SK-MEL-5 (cell line): ENCODE measurements around the gene ALOX5. TPM values are rescaled to one million over a fixed set of nuclear protein-coding genes. Genes with fewer than 3 reads are reported as not detected.

Experiments used
- DNase-seq: peaks from one replicate; pipeline ENCODE4 v3.0.0-alpha.2; 2016; ENCODE audit warnings: low read depth, low spot score
- in situ Hi-C: cut with HindIII; loops from 2 replicates; pipeline ENCODE4 v1.10.0; 2016; ENCODE audit warnings: low sequenced_read_pairs, high pct_unique_total_duplicates, low pct_unique_long_range_greater_than_20kb
- total RNA-seq: library from RNA; depleted of rRNA; stranded (reverse); fragments of >200 nt; shearing (Covaris generic); gene quantifications from 2 replicates; pipeline ENCODE4 v1.2.3, GENCODE V29; 2014

ALOX5 gene
- total RNA-seq, 1 experiment from 2014 or later = not detected

DNA sequence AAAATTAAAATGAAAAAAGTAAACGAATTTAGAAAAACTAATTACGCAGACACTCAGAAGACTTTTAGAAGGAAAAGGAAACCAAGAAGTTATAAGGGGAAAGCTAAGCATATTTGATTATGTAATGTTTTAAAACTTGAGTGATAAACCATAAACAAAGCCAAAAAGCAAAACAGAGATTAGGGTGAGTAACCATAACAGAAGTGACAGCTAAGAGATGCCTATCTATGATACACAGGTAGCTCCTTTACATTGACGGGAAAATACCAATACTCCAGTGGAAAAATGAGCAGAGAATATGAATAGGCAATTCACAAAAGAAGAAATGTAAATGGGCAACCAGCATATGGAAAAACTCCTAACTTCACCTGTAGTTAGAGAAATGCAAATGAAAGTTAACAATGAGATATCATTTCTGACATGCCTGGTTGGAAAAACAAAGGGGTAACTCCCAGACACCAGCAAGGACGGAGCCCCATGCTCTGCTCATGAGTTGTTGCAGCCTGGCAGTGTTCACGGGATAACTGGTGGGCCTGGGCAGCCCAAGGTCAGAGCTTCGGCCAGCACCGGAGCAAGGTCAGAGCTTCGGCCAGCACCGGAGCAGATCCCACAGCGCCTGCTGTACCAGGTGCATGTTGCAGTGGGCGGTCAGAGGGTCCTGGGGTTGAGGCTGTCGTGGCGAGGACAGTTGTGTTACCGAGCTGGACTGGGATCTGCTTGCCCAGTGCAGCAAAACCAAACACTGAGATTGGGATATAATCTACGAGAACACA, 58.9 kb downstream of the ALOX5 start:
- in situ Hi-C loops = no loop called here
- DNase-seq = no peak

DNA sequence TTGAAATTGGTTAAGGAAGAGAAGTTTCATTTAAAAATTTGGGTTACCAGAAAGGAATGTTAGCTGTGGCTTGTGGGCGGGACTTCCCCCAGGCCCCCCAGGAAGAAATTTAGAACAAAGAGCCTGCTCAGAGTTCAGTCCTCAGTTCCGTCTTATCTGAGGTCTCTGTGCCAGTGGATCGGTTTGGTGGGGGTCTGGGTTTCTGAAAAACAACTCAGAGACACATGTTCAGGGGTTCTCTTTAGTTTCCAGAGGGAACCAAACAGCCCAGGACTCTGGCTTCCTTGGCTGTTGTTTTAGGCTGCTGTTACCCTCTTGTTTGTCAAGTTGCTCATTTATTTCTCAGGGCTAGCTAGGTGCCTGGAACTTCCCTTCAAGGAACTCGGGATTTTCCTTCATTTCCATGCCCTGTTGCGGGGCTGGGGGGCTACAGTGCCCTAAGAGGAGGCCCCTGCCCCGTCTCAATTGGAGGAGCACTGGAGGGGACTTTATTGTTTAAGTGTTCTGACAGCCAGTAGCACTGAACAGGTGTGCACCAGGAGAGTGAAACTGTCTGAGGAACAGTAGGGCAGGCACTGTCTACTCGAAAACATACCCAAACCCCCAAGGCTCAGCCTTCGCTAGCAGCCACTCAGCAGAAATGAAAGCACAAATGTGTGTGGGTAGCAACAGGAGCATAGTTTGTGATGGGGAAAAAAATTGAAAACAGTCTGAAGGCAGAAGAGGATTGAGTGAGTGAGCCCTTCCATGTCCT, 59.9 kb downstream of the ALOX5 start:
- DNase-seq = no peak
- in situ Hi-C loops = no loop called here

DNA sequence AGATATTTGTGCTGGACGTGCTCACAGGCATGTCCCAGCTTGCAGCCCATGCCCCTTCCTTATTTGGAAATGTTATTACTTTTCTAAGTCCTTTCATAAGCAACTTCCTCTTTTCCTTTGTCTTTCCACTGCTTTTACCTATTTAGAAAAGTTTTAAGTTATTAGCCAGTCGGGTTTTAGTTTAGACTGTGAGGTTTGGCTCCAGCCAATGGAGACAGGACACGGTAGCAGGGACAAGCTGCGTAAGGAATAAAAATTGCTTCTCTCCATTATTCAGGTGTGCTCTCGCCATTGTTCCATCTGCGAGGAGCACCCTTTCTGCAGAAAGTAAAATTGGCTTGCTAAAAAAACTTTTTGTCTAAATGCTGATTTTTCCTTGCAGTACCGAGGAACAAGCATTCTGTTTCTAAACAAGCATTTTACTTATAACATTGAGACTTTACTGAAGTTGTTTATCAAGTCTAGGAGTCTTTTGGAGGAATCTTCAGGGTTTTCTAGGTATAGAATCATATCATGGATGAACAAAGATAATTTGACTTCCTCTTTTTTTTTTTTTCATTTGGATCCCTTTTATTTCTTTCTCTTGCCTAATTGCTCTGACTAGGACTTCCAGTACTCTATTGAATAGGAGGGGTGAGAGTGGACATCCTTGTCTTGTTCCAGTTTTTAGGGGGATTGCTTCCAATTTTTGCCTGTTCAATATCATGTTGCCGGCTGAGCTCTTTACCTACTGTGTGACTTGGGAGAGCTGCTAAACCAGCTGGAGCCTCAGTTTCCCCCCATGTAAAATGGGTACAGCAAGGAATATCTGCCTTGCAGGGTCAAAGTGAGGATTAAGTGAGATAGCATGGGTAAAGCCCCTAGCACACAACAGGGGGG, 63.8 kb downstream of the ALOX5 start:
- DNase-seq = no peak
- in situ Hi-C loops = no loop called here

DNA sequence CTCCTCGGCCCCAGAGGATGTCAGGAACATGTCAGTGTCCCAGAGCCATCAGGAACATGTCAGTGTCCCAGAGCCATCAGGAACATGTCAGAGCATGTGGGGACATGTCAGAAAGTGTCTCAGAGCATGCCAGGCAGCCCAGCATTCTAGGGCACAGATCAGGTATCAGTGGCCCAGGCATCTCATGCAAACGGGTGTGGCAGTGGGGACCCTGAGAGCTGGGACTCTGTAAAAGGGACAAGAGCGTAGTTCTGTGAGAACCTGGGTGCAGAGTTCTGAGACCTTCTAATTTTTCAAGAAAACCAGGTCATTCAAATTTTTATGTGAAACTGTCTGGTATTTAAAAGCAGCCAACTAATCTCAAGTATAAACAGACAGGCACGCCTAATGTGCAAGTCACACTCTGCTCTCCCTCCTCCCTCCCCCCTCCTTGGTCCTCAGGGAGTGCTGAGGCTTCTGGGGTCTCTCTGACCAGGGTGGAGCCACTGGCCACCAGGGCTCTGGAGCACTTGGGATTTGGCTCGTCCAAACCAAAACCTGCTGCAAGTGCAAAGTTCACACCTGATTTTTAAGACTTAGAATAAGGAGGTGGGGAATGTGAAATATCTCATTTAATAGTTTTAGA, 64.6 kb downstream of the ALOX5 start:
- DNase-seq = no peak
- in situ Hi-C loops = no loop called here

DNA sequence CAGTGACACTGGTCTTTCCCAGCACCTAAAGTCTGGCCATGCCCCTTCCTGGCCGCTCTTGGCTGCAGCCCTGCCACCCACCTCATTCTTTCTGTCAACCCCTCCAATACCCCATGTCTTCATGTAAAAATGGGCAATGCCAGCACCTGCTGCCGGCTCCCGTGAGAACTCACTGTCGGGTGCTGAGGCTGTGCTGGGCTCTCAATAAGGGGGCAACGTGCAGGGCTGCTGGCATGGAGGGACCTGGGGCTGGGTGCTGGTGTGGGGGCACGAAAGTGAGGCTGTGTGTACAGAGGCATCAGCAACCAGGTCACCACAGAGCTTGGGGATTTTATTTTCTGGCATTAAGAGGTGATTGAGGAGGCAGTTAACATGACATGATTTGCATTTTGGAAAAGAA, 65.3 kb downstream of the ALOX5 start:
- in situ Hi-C loops = no loop called here
- DNase-seq = no peak

DNA sequence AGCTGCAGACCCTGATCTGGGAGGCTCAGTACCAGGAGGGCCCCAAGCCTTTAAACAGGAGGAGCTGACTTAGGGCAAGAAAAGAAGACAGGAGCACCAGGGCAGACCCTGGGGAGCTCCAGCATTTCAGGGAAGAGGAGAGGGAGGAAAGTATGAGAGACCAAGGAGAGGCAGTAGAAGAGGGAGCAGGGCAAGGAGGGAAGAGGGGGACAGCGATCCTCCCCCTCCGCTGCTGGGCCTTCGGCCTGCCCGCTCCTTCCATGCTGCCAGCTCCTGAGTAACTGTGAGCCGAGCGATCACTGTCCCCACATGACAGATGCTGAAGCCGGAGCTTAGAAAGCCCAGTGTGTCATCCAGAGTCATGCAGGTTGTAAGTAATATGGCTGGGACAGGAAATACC, 65.9 kb downstream of the ALOX5 start:
- DNase-seq = no peak
- in situ Hi-C loops = no loop called here

DNA sequence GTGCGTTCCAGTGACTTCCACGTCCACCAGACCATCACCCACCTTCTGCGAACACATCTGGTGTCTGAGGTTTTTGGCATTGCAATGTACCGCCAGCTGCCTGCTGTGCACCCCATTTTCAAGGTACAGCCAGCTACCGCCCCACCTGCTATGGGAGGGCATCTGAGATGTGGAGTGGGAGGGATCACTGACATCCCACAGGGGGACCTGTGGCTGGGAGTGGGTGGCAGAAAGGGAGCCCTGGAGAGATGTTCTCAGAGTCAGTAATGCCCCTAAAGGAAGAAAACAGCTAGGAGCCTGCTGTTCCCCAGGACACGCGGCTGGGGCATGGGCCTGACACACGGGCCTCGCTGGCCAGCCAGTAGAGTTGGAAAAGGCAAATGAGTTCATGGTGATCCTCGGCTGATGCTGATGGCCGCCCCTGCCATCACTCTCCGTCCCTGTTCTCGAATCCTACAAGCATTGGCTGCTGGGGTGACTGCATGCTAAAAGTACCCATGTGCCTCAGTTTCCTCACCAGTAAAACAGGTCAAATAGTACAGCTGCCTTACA, 66.6 kb downstream of the ALOX5 start:
- no peak for DNase-seq
- in situ Hi-C loops = no loop called here

DNA sequence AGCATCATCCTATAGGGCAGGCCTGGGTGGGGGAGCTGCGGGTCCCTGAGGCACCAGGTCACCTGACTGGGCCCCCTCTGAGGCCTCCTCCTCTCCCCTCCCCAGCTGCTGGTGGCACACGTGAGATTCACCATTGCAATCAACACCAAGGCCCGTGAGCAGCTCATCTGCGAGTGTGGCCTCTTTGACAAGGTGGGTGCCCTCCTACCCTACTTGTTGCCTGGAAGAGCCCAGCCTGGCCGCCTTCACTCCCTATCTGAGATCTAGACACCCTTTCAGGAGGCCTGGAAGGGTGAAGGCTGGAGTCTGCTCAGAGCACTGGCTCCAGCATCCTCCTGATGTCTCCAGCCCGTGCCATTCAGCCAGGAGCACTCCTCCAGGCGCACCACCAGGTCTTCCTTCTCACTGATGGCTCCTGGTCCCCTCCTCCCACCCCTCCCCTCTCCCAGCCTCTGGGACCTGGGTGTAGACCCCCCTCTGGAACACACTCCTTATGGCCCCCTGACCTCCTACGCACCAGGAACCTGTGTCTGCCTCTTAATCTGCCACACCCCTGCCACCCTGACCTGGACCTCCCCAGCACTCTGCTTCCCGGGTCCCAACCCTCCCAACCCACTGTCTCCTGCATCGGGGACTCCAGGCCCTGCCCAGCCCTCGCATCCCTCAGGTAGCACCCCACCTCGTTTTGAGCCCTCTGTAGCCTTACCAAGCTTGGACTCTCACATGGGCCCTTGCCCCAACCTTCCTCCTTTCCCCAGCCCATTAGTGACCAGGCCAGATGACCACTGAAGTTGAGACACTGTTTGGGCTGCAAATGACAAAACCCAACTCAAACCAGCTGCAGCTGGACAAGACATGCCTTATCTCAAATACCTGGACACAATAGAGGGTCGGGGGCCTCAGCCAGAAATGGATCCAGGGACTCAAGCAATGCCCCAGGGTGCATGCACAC, 67.5 kb downstream of the ALOX5 start:
- in situ Hi-C loops = no loop called here
- DNase-seq = no peak

DNA sequence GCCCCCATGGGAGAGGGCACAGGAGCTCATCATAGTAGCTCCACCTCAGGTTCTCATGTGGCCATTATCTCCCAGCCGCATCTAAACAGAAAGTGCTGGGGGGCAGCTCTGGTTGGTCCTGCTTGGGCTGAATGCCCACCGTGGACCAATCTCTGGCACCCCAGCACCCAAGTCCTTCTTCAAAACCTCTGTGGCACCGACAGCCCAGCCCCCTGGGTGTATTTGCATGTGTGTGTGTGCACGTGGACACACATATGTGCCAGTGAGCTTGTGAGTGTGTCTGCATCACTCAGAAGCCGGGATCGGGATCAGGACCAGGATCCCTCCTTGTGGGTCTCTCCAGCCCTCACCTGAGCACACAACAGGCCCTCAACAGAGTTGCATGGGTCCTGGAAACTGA, 68.2 kb downstream of the ALOX5 start:
- DNase-seq = no peak
- in situ Hi-C loops = no loop called here

DNA sequence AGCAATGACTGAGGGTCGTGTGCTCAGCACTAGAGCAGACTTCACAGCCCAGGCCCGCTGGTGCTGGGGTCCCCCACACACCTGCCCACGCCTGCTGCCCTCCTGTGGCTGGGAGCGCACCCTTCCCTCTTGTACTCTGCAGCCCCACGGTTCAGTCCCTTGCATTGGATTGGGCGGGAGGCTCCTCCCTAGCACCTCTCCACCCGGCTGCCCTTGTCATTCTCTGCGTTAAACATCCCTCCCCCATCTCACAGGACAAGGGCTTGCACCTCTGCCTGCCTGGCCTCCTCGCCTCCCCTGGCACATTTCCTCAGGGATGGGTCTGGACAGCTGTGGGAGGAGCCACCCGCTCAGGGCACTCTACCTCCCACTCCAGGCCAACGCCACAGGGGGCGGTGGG, 68.6 kb downstream of the ALOX5 start:
- DNase-seq = no peak

DNA sequence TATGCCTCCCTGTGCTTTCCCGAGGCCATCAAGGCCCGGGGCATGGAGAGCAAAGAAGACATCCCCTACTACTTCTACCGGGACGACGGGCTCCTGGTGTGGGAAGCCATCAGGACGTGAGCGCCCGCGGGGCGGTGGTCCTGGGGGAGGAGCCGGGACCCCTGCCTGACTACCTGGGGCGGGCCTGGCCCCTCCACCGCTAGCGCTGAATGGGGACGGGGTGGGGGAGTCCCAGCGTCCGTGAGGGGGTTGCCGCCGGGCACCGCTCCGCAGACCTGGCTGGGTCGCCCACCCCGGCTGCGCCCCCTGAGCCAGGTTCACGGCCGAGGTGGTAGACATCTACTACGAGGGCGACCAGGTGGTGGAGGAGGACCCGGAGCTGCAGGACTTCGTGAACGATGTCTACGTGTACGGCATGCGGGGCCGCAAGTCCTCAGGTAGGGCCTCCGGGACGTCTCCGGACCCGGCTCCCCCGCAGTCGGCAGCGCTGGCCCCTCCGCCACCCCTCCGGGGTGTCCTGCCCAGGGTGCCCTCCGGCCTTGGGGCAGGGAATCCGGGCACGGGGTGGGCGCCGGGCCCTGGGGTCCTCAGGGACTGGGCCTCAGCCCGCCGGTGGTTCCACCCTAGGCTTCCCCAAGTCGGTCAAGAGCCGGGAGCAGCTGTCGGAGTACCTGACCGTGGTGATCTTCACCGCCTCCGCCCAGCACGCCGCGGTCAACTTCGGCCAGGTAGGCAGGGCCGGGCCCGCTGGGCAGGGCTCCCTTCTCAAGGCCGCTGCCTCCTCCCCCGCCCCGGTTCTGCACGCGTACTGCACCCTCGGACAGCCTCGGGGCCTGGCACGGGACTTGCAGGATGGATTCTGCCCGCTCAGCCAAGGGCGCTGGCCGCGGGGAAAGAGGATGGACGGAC, 69.3 kb downstream of the ALOX5 start:
- in situ Hi-C loops = no loop called here

More for the DNA sequence above, 68.6 kb downstream of the ALOX5 start:
- in situ Hi-C loops = no loop called here

DNA sequence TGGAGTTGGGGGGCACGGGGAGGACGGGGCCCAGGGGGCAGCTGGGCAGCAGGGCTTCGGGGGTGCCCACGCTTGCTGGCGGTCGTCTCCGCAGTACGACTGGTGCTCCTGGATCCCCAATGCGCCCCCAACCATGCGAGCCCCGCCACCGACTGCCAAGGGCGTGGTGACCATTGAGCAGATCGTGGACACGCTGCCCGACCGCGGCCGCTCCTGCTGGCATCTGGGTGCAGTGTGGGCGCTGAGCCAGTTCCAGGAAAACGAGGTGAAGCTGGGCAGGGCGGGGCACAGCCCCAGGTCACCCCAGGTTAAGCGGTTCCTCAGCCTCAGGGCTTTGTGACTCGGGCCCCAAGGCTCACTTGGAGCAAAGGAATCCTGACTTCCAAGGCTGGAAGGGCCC, 70.0 kb downstream of the ALOX5 start:
- no peak for DNase-seq
- in situ Hi-C loops = no loop called here

More for the DNA sequence above, 69.3 kb downstream of the ALOX5 start:
- DNase-seq = no peak

DNA sequence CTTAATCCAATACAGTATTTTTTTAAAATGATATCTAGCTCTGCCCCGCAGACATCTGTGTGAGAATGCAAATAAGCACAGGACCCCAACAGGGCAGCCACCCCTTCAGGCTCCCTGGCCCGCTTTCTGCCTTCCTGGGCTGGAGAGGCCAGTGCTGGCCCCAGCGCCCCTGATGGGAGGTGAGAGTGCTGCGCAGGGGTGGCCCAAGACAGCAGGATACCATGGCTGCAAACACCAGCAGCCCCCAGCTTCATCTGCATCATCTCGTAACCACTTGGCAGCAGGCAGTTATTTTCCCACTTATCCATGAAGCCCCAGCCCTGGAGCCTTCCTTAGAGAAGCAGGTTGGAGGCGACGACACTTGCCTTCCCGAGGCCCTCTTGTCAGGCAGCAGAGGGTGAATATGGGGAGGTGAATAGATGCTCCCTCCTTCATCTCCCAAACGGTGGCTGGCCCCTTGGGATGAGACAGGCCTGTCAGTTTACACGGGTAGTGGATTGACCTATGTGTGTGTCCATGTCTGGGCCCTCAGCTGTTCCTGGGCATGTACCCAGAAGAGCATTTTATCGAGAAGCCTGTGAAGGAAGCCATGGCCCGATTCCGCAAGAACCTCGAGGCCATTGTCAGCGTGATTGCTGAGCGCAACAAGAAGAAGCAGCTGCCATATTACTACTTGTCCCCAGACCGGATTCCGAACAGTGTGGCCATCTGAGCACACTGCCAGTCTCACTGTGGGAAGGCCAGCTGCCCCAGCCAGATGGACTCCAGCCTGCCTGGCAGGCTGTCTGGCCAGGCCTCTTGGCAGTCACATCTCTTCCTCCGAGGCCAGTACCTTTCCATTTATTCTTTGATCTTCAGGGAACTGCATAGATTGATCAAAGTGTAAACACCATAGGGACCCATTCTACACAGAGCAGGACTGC, 71.2 kb downstream of the ALOX5 start:
- in situ Hi-C loops = no loop called here
- no peak for DNase-seq

DNA sequence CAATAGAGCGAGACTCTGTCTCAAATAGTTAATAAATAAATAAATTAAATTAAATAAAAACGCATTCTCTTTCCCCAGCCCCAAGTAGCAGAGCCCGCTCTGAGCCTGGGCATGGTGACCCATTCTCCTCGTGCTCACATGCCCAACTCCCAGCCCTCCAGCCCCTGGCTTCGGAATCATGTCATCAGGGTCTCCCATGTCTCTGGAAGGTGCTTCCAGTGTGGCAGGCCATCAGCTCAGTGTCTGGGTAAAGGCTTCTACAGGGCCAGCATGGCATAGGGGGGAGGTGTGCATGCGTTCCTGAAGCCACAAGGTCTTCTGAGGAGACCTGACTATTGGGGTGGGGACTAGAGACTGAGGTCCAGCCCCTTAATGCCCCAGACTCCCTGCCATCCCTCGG, 72.8 kb downstream of the ALOX5 start:
- in situ Hi-C loops = no loop called here

DNA sequence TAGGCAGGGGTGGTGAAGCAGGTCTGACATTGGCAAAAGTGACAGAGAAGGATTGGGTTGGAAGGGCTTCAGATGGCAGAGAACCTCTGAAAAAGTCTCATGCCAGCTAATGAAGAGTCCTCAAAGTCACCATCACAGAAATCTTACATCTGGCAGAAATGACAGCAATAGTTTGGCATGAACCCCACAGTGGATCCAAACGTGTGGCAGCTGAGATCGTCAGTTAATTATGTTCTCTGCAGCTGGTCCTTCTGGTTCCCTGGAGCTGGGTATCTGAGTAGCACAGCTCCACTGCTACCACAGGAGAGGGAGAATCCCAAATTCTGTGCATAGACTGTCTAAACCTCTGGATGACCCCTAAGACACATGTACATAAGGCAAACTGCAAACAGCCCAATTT, 73.4 kb downstream of the ALOX5 start:
- no peak for DNase-seq
- in situ Hi-C loops = no loop called here

More for the DNA sequence above, 72.8 kb downstream of the ALOX5 start:
- no peak for DNase-seq
